SKM-1 (cell line): Measurements from ENCODE around the gene EXOSC5.
"Not testable (repeated sequence)": the region's sequence is repeated elsewhere in the genome, so short reads cannot be mapped to it uniquely, and the experiment has no call there.

Experiments used
- DNase-seq: peaks from one replicate; lab custom pipeline; 2025; ENCODE audit not compliant: unreplicated experiment; lab: John Stamatoyannopoulos, UW

The EXOSC5 gene

GRCh38 chr19:41408846-41409245, 11.7 kb upstream of the EXOSC5 start:
- not testable (repeated sequence) for DNase-seq

- DNase-seq = no peak
Observed at GRCh38 chr19:41408256-41408655, 11.1 kb upstream of the EXOSC5 start.

GRCh38 chr19:41407271-41407670, 10.1 kb upstream of the EXOSC5 start:
- DNase-seq = peak; percentile 59

- DNase-seq = no peak
Observed at GRCh38 chr19:41405776-41406175, 8.6 kb upstream of the EXOSC5 start.

- no peak for DNase-seq
Observed at GRCh38 chr19:41403181-41403970, 6.2 kb upstream of the EXOSC5 start.

- DNase-seq = no peak
Observed at GRCh38 chr19:41402010-41402409, 4.9 kb upstream of the EXOSC5 start.

- DNase-seq = no peak
Observed at GRCh38 chr19:41401483-41401882, 4.3 kb upstream of the EXOSC5 start.

GRCh38 chr19:41399525-41399924, 2.4 kb upstream of the EXOSC5 start:
- DNase-seq = no peak

GRCh38 chr19:41399091-41399490, 1.9 kb upstream of the EXOSC5 start:
- no peak for DNase-seq

- DNase-seq = no peak
Observed at GRCh38 chr19:41398598-41398997, 1.4 kb upstream of the EXOSC5 start.

- DNase-seq = no peak
Observed at GRCh38 chr19:41398050-41398418, 875 bp upstream of the EXOSC5 start.

- no peak for DNase-seq
Observed at GRCh38 chr19:41395355-41395754, 1.8 kb downstream of the EXOSC5 start.

- no peak for DNase-seq
Observed at GRCh38 chr19:41392775-41393174, 4.4 kb downstream of the EXOSC5 start.

GRCh38 chr19:41391618-41392017, 5.5 kb downstream of the EXOSC5 start:
- DNase-seq = no peak

GRCh38 chr19:41386442-41386841, 10.7 kb downstream of the EXOSC5 start:
- no peak for DNase-seq

GRCh38 chr19:41384351-41384750, 12.8 kb downstream of the EXOSC5 start:
- DNase-seq = no peak

GRCh38 chr19:41381536-41381935, 15.6 kb downstream of the EXOSC5 start:
- DNase-seq = not testable (repeated sequence)

- no peak for DNase-seq
Observed at GRCh38 chr19:41377977-41378709, 19.0 kb downstream of the EXOSC5 start.

- DNase-seq = no peak
Observed at GRCh38 chr19:41376998-41377365, 20.2 kb downstream of the EXOSC5 start.

- no peak for DNase-seq
Observed at GRCh38 chr19:41376241-41376997, 20.7 kb downstream of the EXOSC5 start, which contains the start of gene TMEM91. Gene TMEM91 (plus strand): TSS chr19:41376533. CDS start chr19:41378310, 1,777 bp downstream.

GRCh38 chr19:41373993-41374392, 23.2 kb downstream of the EXOSC5 start:
- no peak for DNase-seq

- no peak for DNase-seq
Observed at GRCh38 chr19:41372501-41372900, 24.7 kb downstream of the EXOSC5 start.
